Hindlimb muscle (tissue), 1 donor: ENCODE measurements around the gene COL23A1. TPM values are rescaled to one million over a fixed set of nuclear protein-coding genes. Genes with fewer than 3 reads are reported as not detected.

Source experiments
- DNase-seq: peaks from one replicate; pipeline ENCODE4 v3.0.0-alpha.2; 2013
- polyA plus RNA-seq: library from polyadenylated mRNA; unstranded; fragments of 120-200 nt; gene quantifications from one replicate; pipeline ENCODE4 v1.2.1, GENCODE V29; 2013; ENCODE audit not compliant: insufficient read length

The COL23A1 gene
- polyA plus RNA-seq, 1 donor = 1.8 TPM

- no peak for DNase-seq
Measured at GRCh38 chr5:178473854-178474253, 116.3 kb downstream of the COL23A1 start.

GRCh38 chr5:178472138-178472537 is 118.1 kb downstream of the COL23A1 start:
- DNase-seq = no peak

DNA sequence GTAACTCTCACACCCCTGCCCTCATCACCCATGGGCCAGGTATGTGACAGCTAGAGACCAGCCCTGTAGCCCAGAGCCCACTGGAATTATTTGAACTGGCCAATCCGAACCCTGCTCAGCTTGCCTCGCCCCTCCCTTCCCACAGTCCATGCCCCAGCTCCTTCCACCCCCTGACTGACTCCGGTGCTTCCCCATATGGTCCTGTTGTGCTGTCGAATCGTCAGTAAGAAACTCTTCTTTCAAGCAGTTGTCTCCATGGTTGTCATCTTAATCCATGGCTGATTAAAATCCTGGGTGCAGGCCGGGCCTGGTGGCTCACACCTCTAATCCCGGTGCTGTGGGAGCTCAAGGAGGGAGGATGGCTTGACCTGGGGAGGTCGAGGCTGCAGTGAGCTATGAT is 118.5 kb downstream of the COL23A1 start:
- no peak for DNase-seq

- no peak for DNase-seq
Measured at GRCh38 chr5:178470760-178471025, 119.5 kb downstream of the COL23A1 start.

DNA sequence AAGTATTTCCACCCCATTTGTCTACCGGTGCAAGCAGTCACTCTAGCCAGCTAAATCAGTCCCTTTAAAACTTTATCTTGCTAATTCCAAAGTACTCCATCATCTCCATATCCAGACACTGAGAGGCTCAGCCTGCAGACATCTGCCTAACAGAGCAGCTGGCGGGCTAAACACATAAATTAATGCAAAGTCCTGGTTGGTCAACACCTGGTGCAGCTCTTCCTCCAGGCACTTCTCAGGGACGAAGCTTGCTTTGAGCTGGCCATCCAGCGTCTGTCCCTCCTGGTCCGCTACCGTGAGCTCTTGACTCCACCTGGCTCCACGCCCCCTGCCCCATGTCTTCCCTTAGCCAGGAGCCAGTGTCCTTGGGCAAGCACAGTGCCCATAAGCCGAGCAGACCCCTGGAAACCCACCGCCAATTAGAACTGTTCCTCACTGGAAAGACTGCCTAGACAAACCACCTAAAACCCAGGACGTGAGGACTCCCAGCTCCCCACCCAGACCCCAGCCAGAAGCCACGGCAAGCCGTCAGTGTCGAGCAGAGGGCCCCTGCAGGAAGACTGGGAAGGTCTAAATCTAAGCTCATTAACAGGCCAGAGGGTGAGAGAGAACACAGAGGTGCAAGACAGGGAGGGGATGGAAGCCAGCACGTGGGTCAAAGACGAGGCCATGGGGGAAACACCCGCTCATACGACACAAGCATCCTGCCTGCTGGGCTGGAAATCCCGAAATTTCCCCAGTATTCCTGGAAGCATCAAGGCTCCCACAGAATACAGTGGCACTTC is 120.0 kb downstream of the COL23A1 start:
- DNase-seq = no peak

GRCh38 chr5:178469011-178469974 is 120.9 kb downstream of the COL23A1 start:
- DNase-seq = no peak

DNA sequence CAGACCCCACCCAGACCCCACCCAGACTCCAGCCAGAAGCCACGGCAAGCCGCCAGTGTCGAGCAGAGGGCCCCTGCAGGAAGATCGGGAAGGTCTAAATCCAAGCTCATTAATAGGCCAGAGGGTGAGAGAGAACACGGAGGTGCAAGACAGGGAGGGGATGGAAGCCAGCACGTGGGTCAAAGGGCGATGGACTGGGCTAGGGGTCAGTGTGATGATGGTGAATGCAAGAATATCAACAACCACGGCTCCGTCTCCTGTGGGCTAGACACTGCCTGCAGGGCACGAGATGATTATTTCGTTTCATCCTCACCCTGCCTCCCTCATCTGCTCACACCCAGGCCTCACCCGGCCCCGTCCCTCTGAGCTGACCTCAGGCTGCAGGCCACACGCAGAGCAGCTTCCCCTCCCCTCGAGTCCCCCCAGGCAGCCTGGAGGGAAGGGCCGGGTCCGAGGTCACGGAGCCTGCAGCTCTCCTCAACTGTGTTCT is 122.0 kb downstream of the COL23A1 start:
- DNase-seq = no peak

DNA sequence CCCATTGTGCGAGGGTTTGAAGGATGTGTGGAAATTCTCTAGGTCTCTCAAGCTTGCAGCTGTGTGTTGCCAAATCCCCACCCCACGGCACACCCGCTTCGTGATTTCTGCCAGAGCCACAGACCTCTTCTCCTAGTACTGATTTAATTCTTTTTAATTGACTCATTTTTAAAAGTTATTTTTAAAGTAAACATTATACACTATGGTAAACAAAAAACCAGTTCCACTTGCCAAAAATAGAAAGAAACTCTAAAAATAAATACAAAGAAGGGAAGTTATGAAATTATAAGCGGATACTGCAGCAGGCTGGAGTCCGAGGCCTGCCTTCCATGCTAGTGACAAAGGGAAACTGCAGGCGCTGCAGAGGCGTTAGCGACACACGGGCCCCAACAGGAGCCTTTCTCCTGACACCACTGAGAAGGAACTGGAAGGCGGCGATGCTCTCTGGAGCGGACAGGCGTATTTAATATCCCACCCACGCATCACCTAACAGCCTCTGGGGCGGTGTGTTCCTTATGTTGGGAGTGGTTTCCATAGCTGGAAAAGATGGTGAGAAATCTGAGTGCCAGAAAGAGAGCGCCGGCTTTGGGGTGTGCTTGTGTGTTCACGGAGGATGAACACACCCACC is 122.5 kb downstream of the COL23A1 start:
- peak; percentile 50 for DNase-seq

GRCh38 chr5:178467205-178467567 is 123.0 kb downstream of the COL23A1 start:
- DNase-seq = no peak

DNA sequence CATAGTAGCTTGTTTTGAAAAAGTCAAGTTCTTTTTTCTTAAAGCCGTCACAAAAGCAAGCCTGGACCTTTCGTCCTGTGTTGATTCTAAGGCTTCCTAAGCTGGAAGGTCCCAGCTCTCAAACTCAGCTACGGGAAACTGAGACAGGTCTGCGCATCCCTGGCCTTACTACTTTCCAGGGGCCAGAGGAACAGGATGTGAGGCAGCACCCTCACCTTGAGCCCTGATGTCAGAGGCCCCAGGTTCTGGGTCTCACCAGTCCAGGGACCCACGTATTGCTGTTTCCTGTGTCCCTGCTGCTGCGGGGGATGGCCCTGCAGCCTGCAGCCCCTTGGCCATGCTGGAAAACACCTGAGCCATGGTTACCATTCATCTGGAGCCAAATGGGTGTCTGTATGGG is 123.9 kb downstream of the COL23A1 start:
- no peak for DNase-seq

GRCh38 chr5:178465861-178466288 is 124.3 kb downstream of the COL23A1 start:
- no peak for DNase-seq

GRCh38 chr5:178465228-178465860 is 124.8 kb downstream of the COL23A1 start:
- DNase-seq = no peak

- no peak for DNase-seq
Measured at GRCh38 chr5:178464431-178465048, 125.7 kb downstream of the COL23A1 start.

GRCh38 chr5:178463321-178464155 is 126.7 kb downstream of the COL23A1 start:
- DNase-seq = no peak

DNA sequence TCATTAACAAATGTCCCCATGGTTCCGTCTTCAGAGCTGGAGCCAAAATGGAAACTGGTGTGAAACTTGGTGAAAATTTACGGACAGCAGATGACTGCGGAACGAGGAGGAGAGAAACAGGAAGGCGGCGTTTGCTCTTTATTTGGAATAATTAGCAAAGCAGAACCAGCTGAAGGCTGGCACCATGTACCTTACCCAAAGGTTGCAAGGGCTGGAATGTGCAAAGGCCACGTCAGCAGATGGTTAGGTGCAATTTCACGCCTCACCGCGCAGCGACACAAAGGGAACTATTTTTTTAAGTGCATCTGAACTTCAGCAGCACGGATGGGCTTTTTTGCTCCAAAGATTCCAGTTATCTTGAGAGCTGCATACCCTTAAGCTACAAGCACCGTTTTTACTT is 127.4 kb downstream of the COL23A1 start:
- no peak for DNase-seq

GRCh38 chr5:178462076-178462475 is 128.1 kb downstream of the COL23A1 start:
- DNase-seq = no peak

DNA sequence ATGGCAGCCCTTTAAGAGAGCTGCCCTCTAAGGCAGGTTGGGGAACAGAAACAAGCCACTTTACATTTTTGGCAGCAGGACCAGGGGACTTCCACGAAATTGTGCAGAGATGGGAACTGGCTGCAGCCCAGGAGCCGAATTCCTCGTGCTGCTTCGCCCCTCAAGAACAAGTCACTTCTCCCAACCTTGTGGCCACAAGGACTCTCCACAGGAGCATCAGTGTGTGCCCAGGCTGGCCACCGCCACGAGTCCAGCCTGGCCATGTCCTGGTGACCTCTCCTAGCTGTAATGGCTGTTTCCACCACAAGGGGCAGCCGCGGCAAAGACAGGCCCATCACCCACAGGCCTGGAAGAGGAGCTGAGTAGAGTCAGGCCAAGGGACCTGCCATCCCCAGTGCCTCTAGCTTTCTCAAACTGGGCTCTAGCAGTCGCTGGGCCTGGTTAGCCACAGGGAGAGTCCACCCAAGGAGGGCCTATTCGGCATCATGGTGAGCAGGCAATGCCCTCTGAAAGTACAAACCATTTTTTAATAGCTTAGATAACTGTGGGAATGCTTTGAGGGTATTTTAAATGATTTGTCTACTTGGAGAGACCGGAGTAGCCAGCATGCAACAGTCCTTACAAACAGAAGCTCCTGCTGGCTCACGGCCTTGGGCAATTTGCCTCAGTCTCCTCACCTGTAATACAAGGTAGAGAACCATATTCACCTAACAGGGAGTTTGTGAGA is 129.0 kb downstream of the COL23A1 start:
- peak; percentile 50 for DNase-seq

DNA sequence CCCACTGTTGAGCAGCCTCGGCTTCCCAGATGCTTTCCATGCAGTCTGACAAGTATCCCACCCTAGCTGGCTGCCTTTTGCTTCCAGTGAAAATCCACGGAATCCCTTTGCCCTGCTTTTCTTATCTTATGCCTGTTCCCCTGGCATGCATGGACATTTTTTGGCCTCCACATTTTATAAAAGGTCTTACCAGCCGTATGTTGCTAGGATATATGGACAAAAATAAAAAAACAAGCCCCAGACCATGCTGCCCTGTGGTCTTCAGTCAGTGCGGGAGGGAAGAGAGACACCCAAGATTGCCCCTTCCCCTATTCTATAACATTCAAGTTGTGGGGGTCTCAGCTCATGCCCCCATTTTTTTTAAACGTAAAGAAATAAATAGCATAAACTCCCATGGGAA is 129.6 kb downstream of the COL23A1 start:
- no peak for DNase-seq

DNA sequence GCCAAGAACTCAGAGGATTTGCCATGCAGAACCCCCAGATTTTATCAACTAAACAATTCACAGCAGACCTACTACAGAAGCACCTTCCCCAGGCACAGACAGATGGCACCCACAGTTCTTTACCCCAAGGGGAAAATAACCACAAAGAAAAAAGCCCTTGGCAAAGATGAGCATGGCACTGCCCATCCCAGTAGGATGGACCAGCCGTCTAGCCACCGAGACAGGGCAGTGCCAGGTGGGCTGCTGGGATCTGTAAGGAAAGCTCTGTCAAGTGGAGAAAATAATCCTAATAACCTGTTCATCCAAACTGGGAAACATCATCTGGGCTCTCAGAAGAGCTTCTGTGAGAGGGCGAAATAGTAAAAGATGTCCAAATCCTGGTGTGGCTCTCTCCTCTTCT is 130.0 kb downstream of the COL23A1 start:
- DNase-seq = no peak

DNA sequence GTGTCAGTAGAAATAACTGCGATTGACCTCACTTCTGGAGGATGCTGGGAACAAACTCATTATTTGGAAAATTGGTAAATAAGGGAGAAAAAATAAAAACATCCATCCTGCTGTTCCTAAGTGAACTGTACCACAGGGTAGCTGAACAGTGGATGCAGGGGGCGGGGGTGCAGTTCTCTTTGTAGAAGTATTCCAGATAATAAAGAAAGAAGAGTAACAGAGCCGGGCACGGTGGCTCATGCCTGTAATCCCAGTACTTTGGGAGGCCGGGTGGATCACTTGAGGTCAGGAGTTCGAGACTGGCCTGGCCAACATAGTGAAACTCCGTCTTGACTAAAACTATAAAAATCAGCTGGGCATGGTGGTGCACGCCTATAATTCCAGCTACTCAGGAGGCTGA is 132.1 kb downstream of the COL23A1 start:
- no peak for DNase-seq

DNA sequence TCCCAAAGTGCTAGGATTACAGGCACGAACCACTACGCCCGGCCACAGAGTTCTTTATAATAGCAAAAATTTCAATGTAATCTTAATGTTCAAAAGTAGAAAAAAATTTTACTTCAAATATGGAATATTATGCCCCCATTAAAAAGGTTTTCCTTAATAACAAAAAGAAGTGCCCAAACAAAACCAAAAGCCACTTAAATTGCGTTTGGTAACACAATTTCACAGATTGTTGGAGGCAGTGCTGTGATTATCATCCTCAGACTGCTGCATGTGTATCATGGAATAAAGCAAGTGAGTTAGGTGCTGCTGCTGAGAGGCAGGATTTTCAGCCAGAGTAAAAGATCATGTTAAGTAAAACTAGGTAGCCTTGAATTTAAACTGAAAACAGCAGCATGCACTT is 132.7 kb downstream of the COL23A1 start:
- no peak for DNase-seq
